Left renal pelvis (tissue), 4 donors: ENCODE data around the gene PPP2R5C. TPM values are rescaled to one million over a fixed set of nuclear protein-coding genes. Genes with fewer than 3 reads are reported as not detected.

Experiments
- DNase-seq, 4 donors: peaks; one replicate each; pipeline ENCODE4 v3.0.0-alpha.2; 2013; ENCODE audit warnings: low read depth in 4 of 4, low spot score in 3 of 4
- polyA plus RNA-seq, 4 donors: library from polyadenylated mRNA; unstranded; fragments of 120-200 nt; gene quantifications; one replicate each; pipeline ENCODE4 v1.2.1, GENCODE V29; 2013; ENCODE audit not compliant: insufficient read length in 4 of 4

The PPP2R5C gene
- polyA plus RNA-seq, 4 donors: 95.6 to 121 (median 106) TPM

GRCh38 chr14:101905614-101906013, 144.1 kb downstream of the PPP2R5C start:
- DNase-seq: no peak

DNA sequence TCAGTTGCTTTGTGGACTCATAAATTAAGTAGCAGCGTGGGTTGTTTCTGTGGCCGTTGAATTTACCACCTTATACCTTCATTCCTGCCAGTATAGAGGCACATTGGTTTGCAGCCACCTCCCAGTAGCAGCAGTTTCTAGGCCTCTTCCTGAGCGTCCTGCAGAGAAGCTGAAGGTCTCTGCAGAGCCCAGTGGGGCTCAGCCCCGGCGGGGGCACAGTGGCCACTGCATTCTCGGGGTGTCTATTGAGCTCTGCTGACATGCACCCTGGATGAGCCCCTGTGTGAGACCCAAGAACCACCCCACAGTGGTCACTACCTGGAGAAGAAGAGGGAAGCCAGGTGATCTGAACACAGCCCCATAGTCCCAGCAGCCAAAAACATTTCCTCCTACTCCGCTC, 145.1 kb downstream of the PPP2R5C start:
- DNase-seq: no peak

GRCh38 chr14:101907619-101908018, 146.1 kb downstream of the PPP2R5C start:
- DNase-seq: no peak

DNA sequence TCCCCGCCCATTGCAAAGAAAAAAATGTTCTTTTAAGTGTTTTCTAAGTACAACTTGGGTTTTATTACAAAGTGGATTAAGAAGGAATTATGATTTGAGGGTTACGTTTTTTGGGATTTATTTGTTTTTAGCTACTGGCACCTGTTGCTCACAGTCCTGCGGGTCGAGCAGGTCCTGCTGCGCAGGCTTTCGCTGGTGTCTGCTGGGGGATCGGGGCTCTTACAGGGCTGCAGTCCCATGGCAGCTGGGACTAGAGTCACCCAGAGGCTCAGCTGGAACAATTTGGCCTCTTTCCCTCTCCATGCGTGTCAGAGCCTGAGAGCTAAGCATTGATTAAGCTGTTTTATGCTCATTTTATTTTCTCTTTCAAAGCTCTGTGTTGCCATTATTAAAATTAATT, 147.3 kb downstream of the PPP2R5C start:
- DNase-seq: no peak

- DNase-seq: no peak
Observed at GRCh38 chr14:101909371-101910096, 148.0 kb downstream of the PPP2R5C start.

DNA sequence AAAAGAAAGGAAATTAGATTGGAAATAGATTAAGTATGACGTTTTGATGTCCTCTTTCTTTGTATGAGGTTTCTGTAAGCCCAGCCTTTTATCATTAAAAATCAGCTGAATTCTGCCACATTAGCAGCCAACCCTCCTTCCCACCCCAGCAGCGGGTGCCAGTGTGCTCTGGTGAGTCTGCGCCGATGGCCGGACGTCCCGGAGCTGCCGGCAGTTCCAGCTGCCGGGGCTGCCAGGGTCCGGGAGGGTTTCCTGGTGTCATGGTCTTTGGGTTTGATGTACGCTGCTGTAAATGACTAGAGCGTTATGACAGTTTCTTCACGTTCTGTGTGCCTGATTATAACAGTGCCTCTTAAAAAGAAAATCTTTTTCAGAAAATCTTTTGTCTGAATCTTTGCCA, 151.3 kb downstream of the PPP2R5C start:
- no peak for DNase-seq

DNA sequence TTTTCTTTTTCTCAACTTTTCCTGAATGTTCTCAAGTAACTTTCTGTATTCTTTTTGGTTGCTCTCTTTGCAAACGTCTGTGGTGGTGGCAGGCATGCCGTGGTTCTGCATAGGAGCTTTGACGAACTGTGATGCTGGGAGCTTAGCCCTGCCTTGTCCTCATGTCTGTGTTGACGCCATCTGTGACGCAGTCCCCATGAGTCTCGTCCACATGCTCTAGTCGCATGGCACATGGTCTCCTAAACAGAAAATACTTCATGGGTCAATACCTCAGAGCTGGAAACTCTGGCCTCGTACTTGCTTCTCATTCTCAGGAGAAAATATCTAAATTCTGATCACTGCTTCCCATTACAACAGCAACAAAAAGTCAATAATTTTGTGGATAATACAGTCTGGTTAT, 152.6 kb downstream of the PPP2R5C start:
- no peak for DNase-seq

GRCh38 chr14:101915871-101916815, 154.6 kb downstream of the PPP2R5C start:
- DNase-seq: no peak

DNA sequence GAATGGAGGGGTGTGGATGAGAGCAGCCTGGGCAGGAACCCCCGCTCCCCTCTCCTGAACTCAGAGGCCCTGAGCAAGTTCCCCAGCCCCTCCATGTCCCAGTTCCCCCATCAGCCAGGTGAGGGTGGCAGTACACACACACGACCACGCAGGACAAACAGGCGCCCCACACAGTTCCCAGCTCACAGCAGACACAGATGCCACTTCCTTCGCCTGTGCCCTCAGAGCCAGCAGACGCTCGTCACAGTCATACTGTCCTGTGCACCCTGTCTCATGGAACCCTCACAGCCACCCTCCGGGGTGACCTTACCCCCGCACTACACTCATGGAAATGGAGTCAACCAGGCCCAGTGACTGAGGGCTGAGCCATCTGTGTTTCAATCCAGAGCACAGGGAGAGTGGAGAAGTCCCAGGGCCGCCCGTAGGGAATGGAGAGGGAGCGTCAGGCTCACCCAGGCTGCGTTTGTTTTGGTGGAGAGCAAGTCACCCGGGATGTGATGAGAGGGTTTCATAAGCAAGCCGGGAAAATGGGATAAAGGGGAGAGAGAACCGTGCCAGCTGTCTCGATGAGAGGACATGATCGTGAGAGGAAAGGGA, 155.4 kb downstream of the PPP2R5C start:
- no peak for DNase-seq

- no peak for DNase-seq
Observed at GRCh38 chr14:101917413-101918017, 156.0 kb downstream of the PPP2R5C start.

GRCh38 chr14:101918065-101918989, 156.8 kb downstream of the PPP2R5C start:
- no peak for DNase-seq

DNA sequence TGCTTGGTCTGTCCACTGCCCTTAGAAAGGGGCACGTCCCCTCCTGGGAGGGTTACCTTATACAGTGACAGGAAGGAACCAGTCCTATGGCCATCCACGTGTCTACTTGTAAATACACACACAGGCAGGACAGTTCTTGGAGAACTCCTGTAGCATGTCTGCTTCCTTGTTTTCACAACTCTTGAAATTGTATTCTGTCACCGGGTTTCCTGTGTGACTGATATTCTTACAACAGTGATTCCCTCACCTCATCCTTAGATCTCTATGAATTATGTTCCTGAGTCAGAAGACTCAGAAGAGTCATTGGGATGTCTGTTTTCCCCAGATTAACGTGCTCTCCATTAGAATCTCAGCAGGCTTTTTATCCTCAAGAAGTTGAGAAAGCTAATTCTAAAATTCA, 158.8 kb downstream of the PPP2R5C start:
- DNase-seq: no peak

- no peak for DNase-seq
Observed at GRCh38 chr14:101922866-101923265, 161.4 kb downstream of the PPP2R5C start.

DNA sequence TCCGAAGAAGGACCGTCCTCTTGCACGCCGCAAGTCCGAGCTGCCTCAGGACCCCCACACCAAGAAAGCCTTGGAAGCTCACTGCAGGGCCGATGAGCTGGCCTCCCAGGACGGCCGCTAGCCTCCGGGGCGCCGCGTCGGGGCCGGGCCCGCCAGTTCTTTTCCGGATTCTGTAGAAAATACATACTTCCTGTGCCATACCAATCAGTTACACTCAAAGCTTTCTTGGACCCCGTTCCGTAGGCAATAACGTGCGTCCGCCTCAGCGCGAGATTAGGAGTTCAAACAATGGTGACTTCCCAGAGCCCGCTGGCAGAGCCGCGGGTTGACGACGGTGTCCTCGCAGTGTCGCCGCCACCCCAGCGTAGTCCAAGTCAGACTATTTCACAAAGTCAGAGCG, 163.6 kb downstream of the PPP2R5C start:
- DNase-seq: no peak

DNA sequence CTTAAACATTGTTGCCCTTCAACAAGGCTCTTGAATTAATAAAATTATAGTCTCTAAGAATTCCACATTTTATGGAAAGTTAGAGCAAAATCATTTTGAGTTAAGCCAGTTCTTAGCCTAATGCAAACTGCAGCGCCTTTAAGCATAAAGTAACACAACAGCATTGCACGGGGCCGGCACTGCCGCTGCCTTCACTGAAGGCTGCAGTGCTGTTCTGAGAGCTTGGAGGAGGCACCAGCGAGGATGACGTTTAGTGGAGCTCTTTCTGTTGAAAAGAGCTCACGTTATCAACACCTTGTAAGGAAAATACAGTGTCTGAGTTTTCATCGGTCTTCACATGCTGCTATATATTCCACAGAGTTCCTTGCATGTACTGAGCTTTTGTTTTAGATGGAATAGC, 164.6 kb downstream of the PPP2R5C start:
- DNase-seq: no peak

GRCh38 chr14:101926620-101927019, 165.1 kb downstream of the PPP2R5C start:
- DNase-seq: no peak

DNA sequence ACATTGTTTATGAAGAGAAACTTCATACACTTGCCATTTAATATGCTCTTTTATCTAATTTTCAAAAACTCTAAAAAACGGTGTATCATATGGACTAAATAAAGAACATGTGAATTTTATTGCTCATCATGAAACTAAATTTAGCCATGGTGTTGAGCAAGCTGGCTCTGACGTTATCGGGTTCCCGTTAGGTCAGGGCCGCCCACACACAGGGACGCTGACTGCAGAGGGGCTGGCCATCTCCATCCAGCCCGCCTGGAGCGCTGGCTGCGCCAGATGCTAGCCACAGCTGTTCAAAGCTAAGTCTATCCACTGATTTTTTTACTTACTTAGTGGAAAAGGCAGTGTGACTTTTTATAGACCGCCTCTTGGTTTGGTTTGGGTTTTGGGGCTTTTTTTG, 166.3 kb downstream of the PPP2R5C start:
- peak in 1 of 4 donors; percentile 32 for DNase-seq

GRCh38 chr14:101928415-101928841, 166.9 kb downstream of the PPP2R5C start:
- no peak for DNase-seq

GRCh38 chr14:101929096-101929495, 167.6 kb downstream of the PPP2R5C start:
- no peak for DNase-seq

GRCh38 chr14:101929946-101930345, 168.4 kb downstream of the PPP2R5C start:
- DNase-seq: no peak
